NCI-H2029 (cell line): ENCODE data around the gene MDN1.
"Not testable (repeated sequence)": the region's sequence is repeated elsewhere in the genome, so short reads cannot be mapped to it uniquely, and the experiment has no call there.

Experiments
- DNase-seq: peaks from one replicate; lab custom pipeline; 2025; lab: John Stamatoyannopoulos, UW

MDN1 gene

GRCh38 chr6:89650579-89650978, 169.0 kb downstream of the MDN1 start:
- DNase-seq, result no peak

GRCh38 chr6:89649682-89650081, 169.9 kb downstream of the MDN1 start:
- no peak for DNase-seq

GRCh38 chr6:89644864-89645263, 174.7 kb downstream of the MDN1 start:
- DNase-seq, result no peak

GRCh38 chr6:89643406-89643805, 176.2 kb downstream of the MDN1 start:
- DNase-seq, result no peak

- DNase-seq, result no peak
Observed at GRCh38 chr6:89642956-89643355, 176.6 kb downstream of the MDN1 start.

GRCh38 chr6:89641581-89641980, 178.0 kb downstream of the MDN1 start:
- DNase-seq, result not testable (repeated sequence)

GRCh38 chr6:89640804-89641203, 178.8 kb downstream of the MDN1 start:
- no peak for DNase-seq

GRCh38 chr6:89638320-89639195, 181.0 kb downstream of the MDN1 start, which contains the start of gene LYRM2:
TSS of gene LYRM2 (minus strand) at chr6:89638747. CDS start at chr6:89638716, 31 bp downstream.
- DNase-seq, result peak; percentile 94

GRCh38 chr6:89637960-89638319, 181.7 kb downstream of the MDN1 start:
- DNase-seq, result no peak

GRCh38 chr6:89636412-89636811, 183.2 kb downstream of the MDN1 start:
- not testable (repeated sequence) for DNase-seq

GRCh38 chr6:89630488-89630887, 189.1 kb downstream of the MDN1 start:
- DNase-seq, result no peak

- DNase-seq, result no peak
Observed at GRCh38 chr6:89623749-89624148, 195.8 kb downstream of the MDN1 start.

GRCh38 chr6:89619567-89619966, 200.0 kb downstream of the MDN1 start:
- DNase-seq, result no peak

- DNase-seq, result no peak
Observed at GRCh38 chr6:89618026-89618425, 201.6 kb downstream of the MDN1 start.

- DNase-seq, result no peak
Observed at GRCh38 chr6:89616531-89616930, 203.1 kb downstream of the MDN1 start.

- no peak for DNase-seq
Observed at GRCh38 chr6:89615882-89616281, 203.7 kb downstream of the MDN1 start.

- no peak for DNase-seq
Observed at GRCh38 chr6:89613790-89614189, 205.8 kb downstream of the MDN1 start.

- DNase-seq, result no peak
Observed at GRCh38 chr6:89612121-89612520, 207.5 kb downstream of the MDN1 start.

GRCh38 chr6:89611666-89612065, 207.9 kb downstream of the MDN1 start:
- DNase-seq, result no peak

- peak; percentile 47 for DNase-seq
Observed at GRCh38 chr6:89610149-89610642, 209.4 kb downstream of the MDN1 start.

GRCh38 chr6:89605861-89606260, 213.7 kb downstream of the MDN1 start:
- DNase-seq, result peak; percentile 47

- DNase-seq, result no peak
Observed at GRCh38 chr6:89604653-89605052, 214.9 kb downstream of the MDN1 start.

GRCh38 chr6:89602166-89602565, 217.4 kb downstream of the MDN1 start:
- DNase-seq, result no peak

GRCh38 chr6:89599727-89600126, 219.9 kb downstream of the MDN1 start:
- DNase-seq, result no peak
